SU-DHL-6 (cell line): ENCODE data around the gene NRBF2.

ENCODE experiments used
- CTCF ChIP-seq: fragments of 200-600 bp; sonication (generic); IDR thresholded peaks from one replicate; pipeline ENCODE4 v1.5.1; 2017; ENCODE audit warnings: antibody characterized with exemption, mild to moderate bottlenecking, low read length, moderate library complexity; ENCODE audit not compliant: insufficient read depth, poor library complexity, severe bottlenecking
- EZH2phosphoT487 ChIP-seq: fragments of 200-600 bp; sonication (generic), shearing (Covaris generic); conservative IDR thresholded peaks from 2 replicates; pipeline ENCODE4 v1.6.1; 2018; ENCODE audit warnings: mild to moderate bottlenecking, antibody characterized with exemption, low read length, moderate library complexity, mixed read lengths

DNA sequence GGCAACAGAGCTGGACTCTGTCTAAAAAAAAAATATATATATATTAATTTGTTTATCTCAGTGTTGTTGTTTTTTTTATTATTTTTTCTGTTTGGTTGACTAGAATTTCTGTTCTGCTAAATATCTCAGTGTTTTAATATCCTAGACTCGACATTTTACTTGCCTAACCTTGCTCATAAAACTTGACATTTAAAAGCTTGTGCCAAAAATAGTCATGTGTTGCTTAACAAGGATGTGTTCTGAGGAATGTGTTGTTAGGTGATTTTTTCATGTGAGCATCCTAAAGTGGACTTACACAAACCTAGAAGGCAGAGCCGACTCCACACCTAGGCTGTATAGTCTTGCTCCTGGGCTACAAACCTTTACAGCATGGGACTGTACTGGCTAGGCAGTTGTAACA is 23.1 kb downstream of the NRBF2 start:
- no peak for TF ChIP-seq CTCF
- no peak for TF ChIP-seq EZH2phosphoT487
